GM12892 (cell line): ENCODE measurements around the gene WNK2.

Experiments
- DNase-seq: peaks from one replicate; pipeline ENCODE4 v3.0.0; 2011; ENCODE audit not compliant: insufficient read length
- FAIRE-seq: peaks from 2 replicates; lab custom pipeline; 2011; peaks lifted over from hg19 to GRCh38; lab: Jason Lieb, UNC
- POLR2A ChIP-seq: IDR thresholded peaks from 2 replicates; pipeline ENCODE4 v1.6.1; 2011; ENCODE audit warnings: low read depth, low read length, control low read depth
- POLR2AphosphoS5 ChIP-seq: IDR thresholded peaks from 2 replicates; pipeline ENCODE4 v1.6.1; 2011; ENCODE audit warnings: low read depth, low read length, control low read depth
- TAF1 ChIP-seq: IDR thresholded peaks from 2 replicates; pipeline ENCODE4 v1.6.1; 2011; ENCODE audit warnings: low read depth, mild to moderate bottlenecking, control low read depth, low read length, borderline replicate concordance

WNK2 gene

GRCh38 chr9:93218671-93219420, 34.9 kb downstream of the WNK2 start:
- DNase-seq: no peak
- FAIRE-seq: no peak
- TF ChIP-seq POLR2A (no peak), TAF1 (no peak), POLR2AphosphoS5 (no peak)

- no peak for FAIRE-seq
- TF ChIP-seq TAF1 (no peak), POLR2AphosphoS5 (no peak), POLR2A (no peak)
- DNase-seq: no peak
These were observed 35.8 kb downstream of the WNK2 start for GRCh38 chr9:93219692-93220091.

DNA sequence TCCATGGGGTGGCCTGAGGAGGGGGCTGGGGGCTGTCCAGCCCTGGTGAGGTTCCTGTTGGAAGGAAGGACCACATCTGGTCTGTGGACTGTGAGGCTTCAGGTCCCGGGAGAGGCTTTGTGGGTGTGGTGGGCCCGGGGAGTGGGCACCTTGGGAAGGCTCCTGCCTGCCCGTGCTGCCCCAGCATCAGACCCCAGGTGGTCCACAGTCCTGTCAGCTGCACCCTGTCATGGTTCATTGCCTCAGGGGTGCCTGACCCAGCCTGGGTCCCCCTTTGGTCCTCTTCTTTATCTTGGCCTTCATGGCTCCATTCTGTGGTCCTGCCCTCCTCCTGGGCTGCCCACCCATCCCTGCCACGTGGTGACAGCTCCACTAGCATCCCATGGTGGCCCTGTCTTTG, 36.7 kb downstream of the WNK2 start:
- TF ChIP-seq TAF1 (no peak), POLR2AphosphoS5 (no peak), POLR2A (no peak)
- FAIRE-seq: no peak
- no peak for DNase-seq

GRCh38 chr9:93221044-93221443, 37.1 kb downstream of the WNK2 start:
- FAIRE-seq (no peak), DNase-seq (no peak)
- TF ChIP-seq POLR2A (no peak), POLR2AphosphoS5 (no peak), TAF1 (no peak)

GRCh38 chr9:93222890-93223259, 38.9 kb downstream of the WNK2 start:
- DNase-seq (no peak), FAIRE-seq (no peak)
- TF ChIP-seq POLR2A (no peak), POLR2AphosphoS5 (no peak), TAF1 (no peak)

GRCh38 chr9:93223260-93224180, 39.6 kb downstream of the WNK2 start:
- DNase-seq: no peak
- no peak for TF ChIP-seq POLR2AphosphoS5
- TF ChIP-seq TAF1: no peak
- no peak for TF ChIP-seq POLR2A
- no peak for FAIRE-seq

DNA sequence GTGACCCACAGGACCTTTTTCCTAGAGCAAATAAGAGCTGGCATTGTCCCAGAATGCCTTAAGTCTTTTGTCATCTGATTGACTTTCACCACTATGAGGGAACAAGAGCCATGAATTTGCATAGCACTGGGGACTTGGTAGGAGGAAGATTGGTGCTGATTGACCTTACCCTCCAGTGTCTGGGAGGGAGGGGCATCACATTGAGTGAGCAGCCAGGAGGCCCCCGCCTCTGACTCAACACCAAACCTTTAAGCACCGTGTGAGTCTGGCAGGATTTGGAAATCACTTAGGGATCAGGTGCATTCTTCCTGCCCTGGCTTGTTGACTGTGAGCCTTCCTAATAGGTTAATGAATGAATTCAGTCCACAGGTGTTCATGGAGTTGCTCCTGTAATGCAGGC, 40.7 kb downstream of the WNK2 start:
- TF ChIP-seq POLR2AphosphoS5: no peak
- TF ChIP-seq TAF1: no peak
- TF ChIP-seq POLR2A: no peak
- no peak for DNase-seq
- FAIRE-seq: no peak

GRCh38 chr9:93225417-93225816, 41.5 kb downstream of the WNK2 start:
- no peak for TF ChIP-seq POLR2AphosphoS5
- TF ChIP-seq POLR2A: no peak
- TF ChIP-seq TAF1: no peak
- DNase-seq (no peak), FAIRE-seq (no peak)

GRCh38 chr9:93225892-93226291, 42.0 kb downstream of the WNK2 start:
- DNase-seq (no peak), FAIRE-seq (no peak)
- no peak for TF ChIP-seq POLR2A
- no peak for TF ChIP-seq POLR2AphosphoS5
- no peak for TF ChIP-seq TAF1

DNA sequence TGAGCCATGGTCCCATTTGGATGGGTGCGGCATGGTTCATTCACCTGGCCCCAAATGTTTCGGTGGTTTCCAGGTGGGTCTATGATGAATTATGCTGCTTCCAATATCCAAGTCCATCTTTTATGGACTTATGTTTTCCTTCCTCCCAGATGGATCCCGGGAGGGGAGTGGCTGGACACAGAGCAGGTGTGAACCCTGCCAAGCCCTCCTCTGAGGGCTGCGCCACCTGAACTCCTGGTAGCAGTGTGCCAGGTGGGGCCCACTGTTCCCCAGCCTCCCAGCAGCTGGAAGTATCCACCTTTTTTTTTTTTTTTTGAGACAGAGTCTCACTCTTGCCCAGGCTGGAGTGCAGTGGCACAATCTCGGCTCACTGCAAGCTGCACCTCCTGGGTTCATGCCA, 42.9 kb downstream of the WNK2 start:
- no peak for DNase-seq
- no peak for FAIRE-seq
- TF ChIP-seq POLR2A: no peak
- TF ChIP-seq POLR2AphosphoS5: no peak
- TF ChIP-seq TAF1: no peak

DNA sequence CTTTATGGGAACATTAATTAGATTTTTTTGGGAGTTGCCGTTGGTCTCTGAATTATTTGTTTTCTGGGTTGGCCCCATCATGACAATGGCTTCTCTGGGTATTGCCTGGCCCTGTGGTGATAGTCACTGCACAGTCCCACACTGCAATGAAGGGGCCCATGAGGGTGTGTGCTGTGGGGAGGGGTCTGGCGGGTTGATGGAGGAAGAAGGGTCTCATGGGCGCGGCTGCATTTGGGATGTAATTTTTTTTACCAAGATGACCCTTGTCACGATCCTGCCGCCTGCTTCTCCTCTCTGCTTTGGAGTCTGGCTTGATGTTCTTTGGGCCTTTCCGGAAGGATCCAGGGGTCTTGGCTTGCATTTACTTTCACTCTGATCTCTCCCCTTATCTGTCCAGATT, 44.1 kb downstream of the WNK2 start:
- DNase-seq (no peak), FAIRE-seq (no peak)
- TF ChIP-seq POLR2A (no peak), TAF1 (no peak), POLR2AphosphoS5 (no peak)

GRCh38 chr9:93228453-93228852, 44.5 kb downstream of the WNK2 start:
- TF ChIP-seq POLR2A: no peak
- TF ChIP-seq TAF1: no peak
- TF ChIP-seq POLR2AphosphoS5: no peak
- DNase-seq (no peak), FAIRE-seq (no peak)
